ENCODE measurements around the gene GLE1. TPM values are rescaled to one million over a fixed set of nuclear protein-coding genes. Genes with fewer than 3 reads are reported as not detected.

Gene GLE1
- total RNA-seq, 1 donor from 2014 or later, result 17.5 TPM

GRCh38 chr9:128526720-128527119 lies 22.2 kb downstream of the GLE1 start:
- Histone ChIP-seq H3K4me2 (ENCODE audit: low read length) (no peak overlapping the region), H3K79me2 (ENCODE audit: insufficient read depth, low read length) (no peaks in the 10 kb centered on the region), H3K27me3 (ENCODE audit: insufficient read depth, low read length) (no peaks in the 10 kb centered on the region), H3K9ac (ENCODE audit: low read length) (no peak overlapping the region), H3K9me3 (ENCODE audit: insufficient read depth, low read depth, low read length) (no peaks in the 10 kb centered on the region), H3K4me1 (ENCODE audit: insufficient read depth, low read length) (peaks cover 23% of the 10 kb centered on the region), H3K36me3 (ENCODE audit: insufficient read depth, low read length) (peaks cover 17% of the 10 kb centered on the region), H3K27ac (ENCODE audit: low read depth, low read length) (no peak overlapping the region), H3K4me3 (ENCODE audit: insufficient read depth, low read depth, low read length) (no peak overlapping the region), H4K20me1 (ENCODE audit: insufficient read depth, low read length) (no peaks in the 10 kb centered on the region), H2AFZ (ENCODE audit: low read depth, low read length) (no peak overlapping the region)
- TF ChIP-seq EZH2 (IDR thresholded peaks at IDR 0.05; ENCODE audit: insufficient read depth, low read length) (no peak), CTCF (IDR thresholded peaks at IDR 0.05; ENCODE audit: insufficient read depth, low read depth, low read length) (no peak)
- Mint-ChIP-seq H3K4me3 (ENCODE audit: unreplicated experiment) (no peak overlapping the region), H3K9me3 (ENCODE audit: unreplicated experiment) (no peaks in the 10 kb centered on the region), H3K27ac (ENCODE audit: unreplicated experiment) (no peak overlapping the region), H3K4me1 (ENCODE audit: low read depth, unreplicated experiment) (peaks cover 18% of the 10 kb centered on the region), H3K36me3 (ENCODE audit: low read depth, unreplicated experiment) (peaks cover 23% of the 10 kb centered on the region), H3K27me3 (ENCODE audit: low read depth, unreplicated experiment) (no peaks in the 10 kb centered on the region)
- DNase-seq (ENCODE audit: low read depth) (no peak), FAIRE-seq (no peak)

DNA sequence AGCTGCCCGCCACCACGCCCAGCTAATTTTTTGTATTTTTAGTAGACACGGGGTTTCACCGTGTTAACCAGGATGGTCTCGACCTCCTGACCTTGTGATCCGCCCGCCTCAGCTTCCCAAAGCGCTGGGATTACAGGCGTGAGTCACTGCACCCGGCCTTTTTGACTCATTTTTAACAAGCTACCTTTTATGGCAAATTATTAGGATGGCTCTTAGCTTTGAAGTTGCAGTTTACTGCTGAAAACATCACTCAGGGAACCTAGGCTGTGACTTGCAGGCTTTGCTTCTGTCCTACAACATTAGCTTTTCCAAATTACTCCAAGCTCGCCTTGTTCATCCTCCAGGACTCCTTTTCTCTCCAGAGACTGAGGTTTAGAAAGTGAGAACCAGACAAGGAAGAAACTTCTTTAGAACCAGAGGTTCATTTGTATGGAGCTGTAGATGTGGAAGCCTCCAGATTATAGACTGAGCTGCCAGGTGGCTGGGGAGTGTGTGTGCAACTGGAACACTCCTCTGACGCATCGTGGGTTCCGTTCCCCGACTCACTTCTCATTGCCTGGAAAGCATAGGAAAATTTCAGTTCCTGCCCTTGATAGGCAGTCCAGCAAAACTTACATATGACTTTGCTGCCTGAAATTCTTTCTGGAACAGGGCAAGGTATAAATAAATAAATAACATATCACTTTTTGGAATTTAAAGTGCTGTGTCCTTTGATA lies 24.1 kb downstream of the GLE1 start:
- Mint-ChIP-seq H3K4me1 (ENCODE audit: low read depth, unreplicated experiment) (peaks cover 13% of the 10 kb centered on the region), H3K4me3 (ENCODE audit: unreplicated experiment) (peak overlapping the region; percentile 20), H3K36me3 (ENCODE audit: low read depth, unreplicated experiment) (peaks cover 28% of the 10 kb centered on the region), H3K9me3 (ENCODE audit: unreplicated experiment) (no peaks in the 10 kb centered on the region), H3K27ac (ENCODE audit: unreplicated experiment) (peak overlapping the region; percentile 26), H3K27me3 (ENCODE audit: low read depth, unreplicated experiment) (no peaks in the 10 kb centered on the region)
- Histone ChIP-seq H3K4me1 (ENCODE audit: insufficient read depth, low read length) (peaks cover 14% of the 10 kb centered on the region), H3K4me3 (ENCODE audit: insufficient read depth, low read depth, low read length) (no peak overlapping the region), H3K4me2 (ENCODE audit: low read length) (peak overlapping the region; percentile 57), H3K9ac (ENCODE audit: low read length) (no peak overlapping the region), H4K20me1 (ENCODE audit: insufficient read depth, low read length) (no peaks in the 10 kb centered on the region), H3K27me3 (ENCODE audit: insufficient read depth, low read length) (no peaks in the 10 kb centered on the region), H2AFZ (ENCODE audit: low read depth, low read length) (no peak overlapping the region), H3K36me3 (ENCODE audit: insufficient read depth, low read length) (peaks cover 19% of the 10 kb centered on the region), H3K79me2 (ENCODE audit: insufficient read depth, low read length) (no peaks in the 10 kb centered on the region), H3K9me3 (ENCODE audit: insufficient read depth, low read depth, low read length) (no peaks in the 10 kb centered on the region), H3K27ac (ENCODE audit: low read depth, low read length) (peak overlapping the region; percentile 14)
- TF ChIP-seq CTCF (IDR thresholded peaks at IDR 0.05; ENCODE audit: insufficient read depth, low read depth, low read length), result no peak
- no peak for TF ChIP-seq EZH2 (IDR thresholded peaks at IDR 0.05; ENCODE audit: insufficient read depth, low read length)
- no peak for FAIRE-seq
- DNase-seq (ENCODE audit: low read depth), result peak; percentile 52

- peaks cover 12% of the 10 kb centered on the region for H3K4me1 ChIP-seq (ENCODE audit: insufficient read depth, low read length)
- H3K4me1 Mint-ChIP-seq (ENCODE audit: low read depth, unreplicated experiment), result peaks cover 11% of the 10 kb centered on the region
- DNase-seq (ENCODE audit: low read depth) (no peak), FAIRE-seq (no peak)
- H3K27me3 Mint-ChIP-seq (ENCODE audit: low read depth, unreplicated experiment), result no peaks in the 10 kb centered on the region
- no peaks in the 10 kb centered on the region for H3K27me3 ChIP-seq (ENCODE audit: insufficient read depth, low read length)
- no peak overlapping the region for H3K27ac Mint-ChIP-seq (ENCODE audit: unreplicated experiment)
- no peaks in the 10 kb centered on the region for H3K9me3 Mint-ChIP-seq (ENCODE audit: unreplicated experiment)
- peaks cover 28% of the 10 kb centered on the region for H3K36me3 Mint-ChIP-seq (ENCODE audit: low read depth, unreplicated experiment)
- no peak overlapping the region for H3K4me2 ChIP-seq (ENCODE audit: low read length)
- H3K27ac ChIP-seq (ENCODE audit: low read depth, low read length), result no peak overlapping the region
- H2AFZ ChIP-seq (ENCODE audit: low read depth, low read length), result no peak overlapping the region
- no peak overlapping the region for H3K4me3 ChIP-seq (ENCODE audit: insufficient read depth, low read depth, low read length)
- H3K9me3 ChIP-seq (ENCODE audit: insufficient read depth, low read depth, low read length), result no peaks in the 10 kb centered on the region
- H3K4me3 Mint-ChIP-seq (ENCODE audit: unreplicated experiment), result no peak overlapping the region
- H4K20me1 ChIP-seq (ENCODE audit: insufficient read depth, low read length), result no peaks in the 10 kb centered on the region
- TF ChIP-seq CTCF (IDR thresholded peaks at IDR 0.05; ENCODE audit: insufficient read depth, low read depth, low read length) (no peak), EZH2 (IDR thresholded peaks at IDR 0.05; ENCODE audit: insufficient read depth, low read length) (no peak)
- peaks cover 21% of the 10 kb centered on the region for H3K36me3 ChIP-seq (ENCODE audit: insufficient read depth, low read length)
- no peaks in the 10 kb centered on the region for H3K79me2 ChIP-seq (ENCODE audit: insufficient read depth, low read length)
- no peak overlapping the region for H3K9ac ChIP-seq (ENCODE audit: low read length)
Observed at GRCh38 chr9:128529191-128529590, 24.7 kb downstream of the GLE1 start.

All from astrocyte (in vitro differentiated cells and primary cell).